ENCODE data around the gene RALB.

RALB gene

GRCh38 chr2:120322329-120322728 lies 69.7 kb downstream of the RALB start:
- no peak for TF ChIP-seq EZH2phosphoT487 (IDR thresholded peaks at IDR 0.05; ENCODE audit: borderline replicate concordance, low read length)
- TF ChIP-seq, protein P1, sequence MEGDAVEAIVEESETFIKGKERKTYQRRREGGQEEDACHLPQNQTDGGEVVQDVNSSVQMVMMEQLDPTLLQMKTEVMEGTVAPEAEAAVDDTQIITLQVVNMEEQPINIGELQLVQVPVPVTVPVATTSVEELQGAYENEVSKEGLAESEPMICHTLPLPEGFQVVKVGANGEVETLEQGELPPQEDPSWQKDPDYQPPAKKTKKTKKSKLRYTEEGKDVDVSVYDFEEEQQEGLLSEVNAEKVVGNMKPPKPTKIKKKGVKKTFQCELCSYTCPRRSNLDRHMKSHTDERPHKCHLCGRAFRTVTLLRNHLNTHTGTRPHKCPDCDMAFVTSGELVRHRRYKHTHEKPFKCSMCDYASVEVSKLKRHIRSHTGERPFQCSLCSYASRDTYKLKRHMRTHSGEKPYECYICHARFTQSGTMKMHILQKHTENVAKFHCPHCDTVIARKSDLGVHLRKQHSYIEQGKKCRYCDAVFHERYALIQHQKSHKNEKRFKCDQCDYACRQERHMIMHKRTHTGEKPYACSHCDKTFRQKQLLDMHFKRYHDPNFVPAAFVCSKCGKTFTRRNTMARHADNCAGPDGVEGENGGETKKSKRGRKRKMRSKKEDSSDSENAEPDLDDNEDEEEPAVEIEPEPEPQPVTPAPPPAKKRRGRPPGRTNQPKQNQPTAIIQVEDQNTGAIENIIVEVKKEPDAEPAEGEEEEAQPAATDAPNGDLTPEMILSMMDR (IDR thresholded peaks at IDR 0.05; ENCODE audit: low read depth, low read length, poor library complexity, severe bottlenecking) = no peak
- Histone ChIP-seq H3K4me3 (ENCODE audit: low read length) (no peak overlapping the region), H3K9me2 (replicated peaks; ENCODE audit: control insufficient read depth, low read length) (no peaks in the 10 kb centered on the region)

DNA sequence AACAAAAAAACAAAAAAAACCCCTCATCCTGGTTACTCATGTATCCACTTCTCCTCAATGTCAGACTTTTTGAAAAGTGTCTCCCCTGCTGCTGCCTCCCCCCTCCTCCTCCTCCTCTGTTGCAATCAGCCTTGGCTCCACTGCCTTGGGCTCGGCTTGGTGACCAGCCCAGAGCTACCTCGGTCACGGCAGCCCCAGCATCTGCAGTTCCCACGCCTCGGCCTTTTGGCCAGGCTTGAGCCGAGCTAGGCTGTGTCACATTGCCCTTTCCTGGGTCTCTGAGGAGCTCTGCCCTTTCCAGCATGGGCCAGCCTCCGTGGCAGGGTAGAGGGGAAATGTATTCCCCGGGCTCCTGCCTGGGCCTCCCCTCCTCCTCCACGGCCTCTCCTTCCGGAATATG lies 70.6 kb downstream of the RALB start:
- H3K4me1 ChIP-seq (ENCODE audit: control insufficient read depth, low read length) = peaks cover 8% of the 10 kb centered on the region
- H3K9me2 ChIP-seq (replicated peaks; ENCODE audit: control insufficient read depth, low read length) = no peaks in the 10 kb centered on the region
- TF ChIP-seq, protein P1 (IDR thresholded peaks at IDR 0.05; ENCODE audit: low read depth, low read length, poor library complexity, severe bottlenecking) = no peak
- no peak for TF ChIP-seq EZH2phosphoT487 (IDR thresholded peaks at IDR 0.05; ENCODE audit: borderline replicate concordance, low read length)
- no peak overlapping the region for H3K4me3 ChIP-seq (ENCODE audit: low read length)
- no peaks in the 10 kb centered on the region for H3K9me3 ChIP-seq (ENCODE audit: control insufficient read depth, insufficient read depth, low read length)
- H3K79me2 ChIP-seq (ENCODE audit: control insufficient read depth, low read length) = no peaks in the 10 kb centered on the region
- no peaks in the 10 kb centered on the region for H3F3A ChIP-seq (ENCODE audit: control insufficient read depth, insufficient read depth)
- H3K27ac ChIP-seq (ENCODE audit: low read depth, low read length) = no peak overlapping the region
- H3K36me3 ChIP-seq (ENCODE audit: control insufficient read depth, low read length) = no peaks in the 10 kb centered on the region
- no peaks in the 10 kb centered on the region for H4K20me1 ChIP-seq (ENCODE audit: control insufficient read depth, insufficient read depth, low read depth, low read length)
- H3K4me2 ChIP-seq (ENCODE audit: low read length) = no peak overlapping the region
- no peaks in the 10 kb centered on the region; the same call in 1 of the 2 replicates for H3K27me3 ChIP-seq (ENCODE audit: control insufficient read depth, low read length)

More at GRCh38 chr2:120322329-120322728, 69.7 kb downstream of the RALB start:
- Histone ChIP-seq H3K4me2 (ENCODE audit: low read length) (no peak overlapping the region), H3K79me2 (ENCODE audit: control insufficient read depth, low read length) (no peaks in the 10 kb centered on the region), H3K9me3 (ENCODE audit: control insufficient read depth, insufficient read depth, low read length) (no peaks in the 10 kb centered on the region), H3K36me3 (ENCODE audit: control insufficient read depth, low read length) (no peaks in the 10 kb centered on the region), H4K20me1 (ENCODE audit: control insufficient read depth, insufficient read depth, low read depth, low read length) (no peaks in the 10 kb centered on the region), H3F3A (ENCODE audit: control insufficient read depth, insufficient read depth) (no peaks in the 10 kb centered on the region), H3K27ac (ENCODE audit: low read depth, low read length) (no peak overlapping the region), H3K27me3 (ENCODE audit: control insufficient read depth, low read length) (no peaks in the 10 kb centered on the region; the same call in 1 of the 2 replicates), H3K4me1 (ENCODE audit: control insufficient read depth, low read length) (peaks cover 8% of the 10 kb centered on the region)

- H3K27me3 ChIP-seq (ENCODE audit: control insufficient read depth, low read length) = no peaks in the 10 kb centered on the region; the same call in 1 of the 2 replicates
- H3K79me2 ChIP-seq (ENCODE audit: control insufficient read depth, low read length) = no peaks in the 10 kb centered on the region
- no peak overlapping the region for H3K4me3 ChIP-seq (ENCODE audit: low read length)
- no peaks in the 10 kb centered on the region for H3K36me3 ChIP-seq (ENCODE audit: control insufficient read depth, low read length)
- peaks cover 8% of the 10 kb centered on the region for H3K4me1 ChIP-seq (ENCODE audit: control insufficient read depth, low read length)
- H4K20me1 ChIP-seq (ENCODE audit: control insufficient read depth, insufficient read depth, low read depth, low read length) = no peaks in the 10 kb centered on the region
- H3K9me2 ChIP-seq (replicated peaks; ENCODE audit: control insufficient read depth, low read length) = no peaks in the 10 kb centered on the region
- H3K9me3 ChIP-seq (ENCODE audit: control insufficient read depth, insufficient read depth, low read length) = no peaks in the 10 kb centered on the region
- H3K4me2 ChIP-seq (ENCODE audit: low read length) = no peak overlapping the region
- no peak overlapping the region for H3K27ac ChIP-seq (ENCODE audit: low read depth, low read length)
- no peak for TF ChIP-seq EZH2phosphoT487 (IDR thresholded peaks at IDR 0.05; ENCODE audit: borderline replicate concordance, low read length)
- TF ChIP-seq, protein P1 (IDR thresholded peaks at IDR 0.05; ENCODE audit: low read depth, low read length, poor library complexity, severe bottlenecking) = no peak
- no peaks in the 10 kb centered on the region for H3F3A ChIP-seq (ENCODE audit: control insufficient read depth, insufficient read depth)
Observed at GRCh38 chr2:120323807-120324399, 71.3 kb downstream of the RALB start.
